K562 (cell line): ENCODE results near the gene HSPA4L. TPM values are rescaled to one million over a fixed set of nuclear protein-coding genes. Genes with fewer than 3 reads are reported as not detected.

ENCODE experiments used
- CXXC5 ChIP-seq: fragments of 250-450 bp; sonication (Bioruptor Pico); IDR thresholded peaks from 2 replicates; pipeline ENCODE4 v1.8.0; 2022; ENCODE audit warnings: inconsistent platforms, mild to moderate bottlenecking, moderate library complexity
- FOS ChIP-seq: IDR thresholded peaks from 3 replicates; pipeline ENCODE4 v1.6.1; 2011; ENCODE audit not compliant: insufficient read length; ENCODE audit errors: extremely low read depth
- GABPA ChIP-seq: fragments of 200-800 bp; sonication (Bioruptor generic); conservative IDR thresholded peaks from 2 replicates; pipeline ENCODE4 v1.6.1; 2016; ENCODE audit warnings: low read depth, missing genetic modification characterization, missing compliant biosample characterization
- MAZ ChIP-seq, 2 experiments: fragments of 450-650 bp in 1 of 2; sonication (generic) in 1 of 2; formaldehyde crosslinking; IDR thresholded peaks in 1 of 2; conservative IDR thresholded peaks in 1 of 2; 2 replicates each; pipeline versions ENCODE4 v1.4.0 to v1.5.0; 2020; ENCODE audit warnings: mild to moderate bottlenecking in 1 of 2, missing genetic modification reagents in 1 of 2
- MBD1 ChIP-seq: fragments of 250-450 bp; sonication (Bioruptor Pico); IDR thresholded peaks from 2 replicates; pipeline ENCODE4 v1.8.0; 2022; ENCODE audit warnings: inconsistent platforms
- RB1 ChIP-seq: fragments of 450-650 bp; IDR thresholded peaks from 2 replicates; pipeline ENCODE4 v1.6.1; 2017; ENCODE audit warnings: low read depth, mild to moderate bottlenecking
- RBM22 ChIP-seq: fragments of 200-400 bp; formaldehyde crosslinking; IDR thresholded peaks from 2 replicates; pipeline ENCODE4 v1.6.1; 2018; ENCODE audit warnings: low read length, low read depth; ENCODE audit not compliant: poor library complexity, severe bottlenecking
- RFX1 ChIP-seq: fragments of 450-650 bp; IDR thresholded peaks from 2 replicates; pipeline ENCODE4 v1.6.1; 2016; ENCODE audit warnings: mild to moderate bottlenecking, moderate library complexity
- STAT6 ChIP-seq: sonication (generic); formaldehyde crosslinking; IDR thresholded peaks from 2 replicates; pipeline ENCODE4 v1.8.1; 2023; ENCODE audit warnings: mild to moderate bottlenecking, missing genetic modification reagents
- UBTF ChIP-seq, 2 experiments: IDR thresholded peaks; 2 replicates each; pipeline ENCODE4 v1.6.1; 2012; ENCODE audit warnings: improper control_type of control experiment in 2 of 2, low read depth in 2 of 2, low read length in 2 of 2, borderline replicate concordance in 1 of 2
- VEZF1 ChIP-seq: fragments of 200-800 bp; sonication (Bioruptor generic); IDR thresholded peaks from 2 replicates; pipeline ENCODE4 v1.6.1; 2017; ENCODE audit warnings: missing genetic modification characterization, missing compliant biosample characterization
- ZBTB17 ChIP-seq: fragments of 450-650 bp; formaldehyde crosslinking; IDR thresholded peaks from 2 replicates; pipeline ENCODE4 v1.4.0; 2020; ENCODE audit warnings: mild to moderate bottlenecking
- ZFPM2 ChIP-seq: fragments of 250-450 bp; sonication (Bioruptor Pico); IDR thresholded peaks from 2 replicates; pipeline ENCODE4 v1.5.1; 2022; ENCODE audit warnings: mild to moderate bottlenecking
- ZNF134 ChIP-seq: fragments of 250-450 bp; sonication (Bioruptor Pico); conservative IDR thresholded peaks from 2 replicates; pipeline ENCODE4 v1.4.0; 2020
- ZNF253 ChIP-seq: fragments of 250-450 bp; sonication (Bioruptor Pico); conservative IDR thresholded peaks from 2 replicates; pipeline ENCODE4 v1.6.1; 2021; ENCODE audit warnings: mild to moderate bottlenecking
- ZNF263 ChIP-seq: sonication (generic); formaldehyde crosslinking; IDR thresholded peaks from 2 replicates; pipeline ENCODE4 v1.8.0; 2022; ENCODE audit warnings: mild to moderate bottlenecking, missing genetic modification reagents, borderline replicate concordance
- ZNF395 ChIP-seq: fragments of 200-800 bp; sonication (Bioruptor generic); IDR thresholded peaks from 2 replicates; pipeline ENCODE4 v1.6.1; 2017; ENCODE audit warnings: missing genetic modification characterization, missing compliant biosample characterization
- polyA plus RNA-seq, 8 experiments: library from polyadenylated mRNA; depleted of rRNA in 4 of 8; stranded (reverse) in 5 of 8; unstranded in 3 of 8; fragments of >200 nt; fragmentation: Nextera tagmentation in 2 of 8; fragmentation: Illumina TruSeq in 1 of 8; extraction: Ambion mirVana in 2 of 8; extraction: Trizol in 1 of 8; gene quantifications; 2 replicates each; pipeline versions ENCODE4 v1.2.1 to v1.2.3, GENCODE V29; 2011 to 2014; ENCODE audit warnings: inconsistent platforms in 1 of 8, missing spikeins in 1 of 8
- total RNA-seq, 7 experiments: library from RNA; depleted of rRNA in 6 of 7; stranded (reverse); fragments of >200 nt in 6 of 7; fragmentation: Illumina TruSeq in 2 of 7; extraction: Trizol in 2 of 7; gene quantifications; 2 replicates each; pipeline versions ENCODE4 v1.2.1 to v1.2.3, GENCODE V29; 2011 to 2021; ENCODE audit warnings: low replicate concordance in 1 of 7

Gene HSPA4L
- total and polyA plus RNA-seq, 9 of the 15 experiments (the other 6 are each of a cell fraction or from before 2014, with no cell fraction given), result 12.3 to 37.0 (median 21.7) TPM

GRCh38 chr4:127781300-127782024 is 660 bp upstream of the HSPA4L start (continued):
- peak; percentile 61 for TF ChIP-seq VEZF1
- TF ChIP-seq ZNF134, result no peak
- TF ChIP-seq CXXC5 (CRISPR knock-in tag), result peak; percentile 25; the same call in 1 of the 2 replicates
- 0 out of 2 replicates have a peak, but pooled peaks have one; percentile 18 for TF ChIP-seq ZBTB17 (CRISPR knock-in tag)
- no peak for TF ChIP-seq FOS
- TF ChIP-seq STAT6 (CRISPR knock-in tag), result peak; percentile 75; the same call in 1 of the 2 replicates
- TF ChIP-seq ZNF395 (CRISPR knock-in tag), result peak; percentile 47; the same call in 1 of the 2 replicates
- TF ChIP-seq ZFPM2 (CRISPR knock-in tag), result no peak
- 0 out of 2 replicates have a peak, but pooled peaks have one; percentile 11 for TF ChIP-seq RB1
- peak; percentile 18 to 20; a peak in 2 of 4 replicates for TF ChIP-seq MAZ (CRISPR knock-in tag; conservative IDR thresholded peaks at IDR 0.05 in 1 of 2, IDR thresholded peaks at IDR 0.05 in 1 of 2)
- no peak for TF ChIP-seq UBTF (IDR thresholded peaks at IDR 0.05; ENCODE audit: borderline replicate concordance in 1 of 2, low read depth in 2 of 2, low read length in 2 of 2)
- TF ChIP-seq MBD1 (CRISPR knock-in tag), result peak; percentile 79; the same call in 1 of the 2 replicates
- no peak for TF ChIP-seq ZNF263 (CRISPR knock-in tag)
- no peak for TF ChIP-seq ZNF253 (CRISPR knock-in tag)
- 0 out of 2 replicates have a peak, but pooled peaks have one; percentile 3 for TF ChIP-seq GABPA
- TF ChIP-seq RFX1, result peak; percentile 13; the same call in 1 of the 2 replicates
- peak; percentile 2 for TF ChIP-seq RBM22
